Germinal center (tissue), 1 donor: Measurements from ENCODE around the gene TNFRSF8.
"Not testable (repeated sequence)": the region's sequence is repeated elsewhere in the genome, so short reads cannot be mapped to it uniquely, and the experiment has no call there.

ENCODE experiments used
- DNase-seq: peaks from one replicate; pipeline ENCODE4 v3.0.0; 2012; ENCODE audit warnings: mixed read lengths, low spot score

Gene TNFRSF8

GRCh38 chr1:12038356-12039163, 24.5 kb upstream of the TNFRSF8 start:
- no peak for DNase-seq

- DNase-seq, result no peak
Observed at GRCh38 chr1:12039164-12039525, 24.0 kb upstream of the TNFRSF8 start.

GRCh38 chr1:12039824-12040456, 23.2 kb upstream of the TNFRSF8 start:
- not testable (repeated sequence) for DNase-seq

- peak; percentile 76 for DNase-seq
Observed at GRCh38 chr1:12040457-12041051, 22.5 kb upstream of the TNFRSF8 start.

GRCh38 chr1:12044187-12044877, 18.8 kb upstream of the TNFRSF8 start:
- not testable (repeated sequence) for DNase-seq

- DNase-seq, result no peak
Observed at GRCh38 chr1:12046749-12047119, 16.4 kb upstream of the TNFRSF8 start.

- no peak for DNase-seq
Observed at GRCh38 chr1:12047120-12047876, 15.8 kb upstream of the TNFRSF8 start.

- no peak for DNase-seq
Observed at GRCh38 chr1:12048372-12048771, 14.7 kb upstream of the TNFRSF8 start.

- DNase-seq, result no peak
Observed at GRCh38 chr1:12049616-12050015, 13.5 kb upstream of the TNFRSF8 start.

- DNase-seq, result no peak
Observed at GRCh38 chr1:12051361-12051760, 11.7 kb upstream of the TNFRSF8 start.

- DNase-seq, result no peak
Observed at GRCh38 chr1:12052008-12052573, 11.0 kb upstream of the TNFRSF8 start.

GRCh38 chr1:12052997-12053686, 10.0 kb upstream of the TNFRSF8 start:
- no peak for DNase-seq

- DNase-seq, result no peak
Observed at GRCh38 chr1:12053752-12054548, 9.2 kb upstream of the TNFRSF8 start.

GRCh38 chr1:12055259-12055658, 7.8 kb upstream of the TNFRSF8 start:
- no peak for DNase-seq

GRCh38 chr1:12056331-12056841, 6.7 kb upstream of the TNFRSF8 start:
- no peak for DNase-seq

GRCh38 chr1:12057382-12057781, 5.7 kb upstream of the TNFRSF8 start:
- no peak for DNase-seq

- no peak for DNase-seq
Observed at GRCh38 chr1:12057940-12058687, 5.0 kb upstream of the TNFRSF8 start.

GRCh38 chr1:12059226-12059625, 3.9 kb upstream of the TNFRSF8 start:
- no peak for DNase-seq
